DMS114 treated with DMSO at 0.1 percent for 48 hours (cell line): ENCODE results near the gene CYTH3.
"Not testable (repeated sequence)": the region's sequence is repeated elsewhere in the genome, so short reads cannot be mapped to it uniquely, and the experiment has no call there.

Experiments
- DNase-seq: peaks from one replicate; lab custom pipeline; 2025; ENCODE audit not compliant: unreplicated experiment; lab: John Stamatoyannopoulos, UW

Gene CYTH3

DNA sequence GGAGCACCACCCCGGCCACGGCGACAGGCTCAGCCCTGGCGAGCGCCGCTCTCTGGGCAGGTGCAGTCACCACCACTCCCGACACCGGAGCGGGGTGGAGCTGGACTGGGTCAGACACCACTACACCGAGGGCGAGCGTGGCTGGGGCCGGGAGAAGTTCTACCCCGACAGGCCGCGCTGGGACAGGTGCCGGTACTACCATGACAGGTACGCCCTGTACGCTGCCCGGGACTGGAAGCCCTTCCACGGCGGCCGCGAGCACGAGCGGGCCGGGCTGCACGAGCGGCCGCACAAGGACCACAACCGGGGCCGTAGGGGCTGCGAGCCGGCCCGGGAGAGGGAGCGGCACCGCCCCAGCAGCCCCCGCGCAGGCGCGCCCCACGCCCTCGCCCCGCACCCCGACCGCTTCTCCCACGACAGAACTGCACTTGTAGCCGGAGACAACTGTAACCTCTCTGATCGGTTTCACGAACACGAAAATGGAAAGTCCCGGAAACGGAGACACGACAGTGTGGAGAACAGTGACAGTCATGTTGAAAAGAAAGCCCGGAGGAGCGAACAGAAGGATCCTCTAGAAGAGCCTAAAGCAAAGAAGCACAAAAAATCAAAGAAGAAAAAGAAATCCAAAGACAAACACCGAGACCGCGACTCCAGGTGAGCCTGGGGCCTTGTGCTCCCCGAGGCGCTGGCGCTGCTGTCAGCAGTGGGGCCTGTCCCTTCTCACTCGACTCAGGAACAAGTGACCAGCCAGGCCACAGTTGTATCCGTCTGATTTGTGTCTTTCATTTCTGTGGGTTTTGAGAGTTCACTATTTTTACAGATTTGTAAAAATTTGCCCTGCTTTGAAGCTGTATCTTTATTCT is 117.7 kb downstream of the CYTH3 start:
- no peak for DNase-seq

- no peak for DNase-seq
Measured at GRCh38 chr7:6153646-6154541, 118.5 kb downstream of the CYTH3 start.

DNA sequence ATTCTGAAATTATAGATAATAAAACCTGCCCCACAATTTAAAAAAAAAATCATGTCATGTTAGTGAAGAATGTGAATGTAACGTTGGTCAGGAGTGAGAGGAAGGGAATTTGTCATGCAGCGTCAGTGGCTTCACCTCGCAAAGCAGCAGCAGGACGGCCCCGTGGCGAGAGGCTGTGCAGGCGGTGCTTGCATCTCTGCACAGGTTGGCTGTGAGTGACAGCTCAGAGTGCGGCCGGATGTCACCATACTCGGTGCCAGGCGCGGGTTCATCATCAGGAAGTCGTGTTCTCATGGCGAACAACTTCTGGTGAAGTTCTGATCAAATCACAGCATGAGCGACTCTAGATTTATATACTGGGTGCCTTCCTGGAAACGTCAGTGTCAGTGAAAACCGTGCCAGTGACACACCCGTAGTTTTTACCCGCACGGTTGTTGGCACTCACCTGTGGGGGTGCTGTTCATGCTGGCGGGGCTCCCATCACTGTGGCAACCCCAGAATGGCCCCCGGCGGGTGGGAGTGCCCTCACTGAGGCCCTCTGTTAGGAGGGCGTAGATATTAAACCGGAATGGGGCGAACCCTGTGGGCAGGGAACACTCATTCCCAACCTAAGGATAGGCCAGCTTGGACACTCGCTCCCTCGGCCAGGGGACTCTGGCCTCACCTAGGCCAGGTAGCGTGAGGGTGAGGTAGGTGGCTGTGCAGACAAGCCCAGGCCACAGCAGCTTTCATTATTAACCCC is 120.3 kb downstream of the CYTH3 start:
- no peak for DNase-seq

- not testable (repeated sequence) for DNase-seq
Measured at GRCh38 chr7:6151527-6151926, 120.9 kb downstream of the CYTH3 start.

GRCh38 chr7:6149996-6150395 is 122.4 kb downstream of the CYTH3 start:
- DNase-seq = no peak

GRCh38 chr7:6148724-6149360 is 123.6 kb downstream of the CYTH3 start:
- no peak for DNase-seq

- no peak for DNase-seq
Measured at GRCh38 chr7:6147627-6148026, 124.8 kb downstream of the CYTH3 start.

DNA sequence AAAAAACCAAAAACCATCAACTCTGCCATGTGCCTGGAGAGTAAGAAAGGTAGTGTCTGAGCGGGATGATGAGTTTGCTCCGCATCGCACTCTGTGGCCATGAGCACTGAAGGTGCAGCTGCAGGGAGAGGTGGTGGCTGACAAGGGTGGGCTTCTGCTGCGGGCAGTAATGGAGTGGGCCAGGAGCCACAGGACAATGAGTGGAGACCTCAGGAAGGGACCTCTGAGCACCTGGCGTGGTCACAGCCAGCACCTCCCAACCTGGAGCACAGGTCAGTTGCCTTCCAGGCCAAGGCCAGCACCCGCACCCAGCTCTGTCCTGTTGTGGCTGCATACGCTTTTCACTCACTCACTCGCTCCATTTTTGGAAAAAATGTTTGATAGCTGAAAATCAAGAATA is 125.8 kb downstream of the CYTH3 start:
- DNase-seq = no peak

DNA sequence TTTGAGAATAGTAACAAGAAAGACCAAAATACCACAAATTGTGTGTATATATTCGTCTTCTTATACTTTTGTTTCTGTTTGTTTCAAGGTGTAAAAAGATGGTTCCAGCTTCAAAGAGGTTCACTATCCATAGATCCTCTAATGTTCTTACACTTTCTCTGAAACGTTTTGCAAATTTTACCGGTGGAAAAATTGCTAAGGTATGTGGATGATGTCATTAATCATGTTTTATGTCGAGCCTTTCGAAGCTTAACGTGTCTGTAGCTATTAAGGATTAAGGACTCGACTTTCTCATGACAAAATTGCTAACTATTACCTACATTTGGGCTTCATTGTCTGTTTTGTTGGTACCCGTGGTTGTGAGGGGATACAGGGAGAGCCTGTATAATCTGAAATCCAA is 128.4 kb downstream of the CYTH3 start:
- DNase-seq = no peak

DNA sequence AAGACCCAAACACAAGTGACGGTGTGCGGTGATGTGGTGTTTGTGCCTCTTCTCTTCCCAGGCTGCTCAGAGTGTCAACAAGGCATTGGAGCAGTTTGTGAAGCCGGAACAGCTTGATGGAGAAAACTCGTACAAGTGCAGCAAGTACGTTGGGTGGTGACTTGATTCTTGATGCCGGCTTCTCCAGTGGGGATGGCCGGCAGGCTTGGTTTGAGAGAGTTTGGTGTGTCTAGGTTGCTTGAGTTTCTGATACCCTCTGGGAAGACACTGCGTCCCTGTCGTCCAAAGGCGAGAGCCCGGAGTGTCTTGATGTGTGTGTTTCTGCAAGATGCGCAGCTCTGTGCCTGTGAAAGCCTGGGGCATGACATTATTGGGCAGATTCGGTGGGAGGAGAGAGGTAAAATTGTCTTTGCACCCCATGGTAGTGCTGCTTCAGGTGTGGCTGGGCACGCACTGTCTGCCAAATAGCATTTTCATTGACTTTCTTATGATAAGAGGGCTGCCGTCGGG is 129.5 kb downstream of the CYTH3 start:
- no peak for DNase-seq

DNA sequence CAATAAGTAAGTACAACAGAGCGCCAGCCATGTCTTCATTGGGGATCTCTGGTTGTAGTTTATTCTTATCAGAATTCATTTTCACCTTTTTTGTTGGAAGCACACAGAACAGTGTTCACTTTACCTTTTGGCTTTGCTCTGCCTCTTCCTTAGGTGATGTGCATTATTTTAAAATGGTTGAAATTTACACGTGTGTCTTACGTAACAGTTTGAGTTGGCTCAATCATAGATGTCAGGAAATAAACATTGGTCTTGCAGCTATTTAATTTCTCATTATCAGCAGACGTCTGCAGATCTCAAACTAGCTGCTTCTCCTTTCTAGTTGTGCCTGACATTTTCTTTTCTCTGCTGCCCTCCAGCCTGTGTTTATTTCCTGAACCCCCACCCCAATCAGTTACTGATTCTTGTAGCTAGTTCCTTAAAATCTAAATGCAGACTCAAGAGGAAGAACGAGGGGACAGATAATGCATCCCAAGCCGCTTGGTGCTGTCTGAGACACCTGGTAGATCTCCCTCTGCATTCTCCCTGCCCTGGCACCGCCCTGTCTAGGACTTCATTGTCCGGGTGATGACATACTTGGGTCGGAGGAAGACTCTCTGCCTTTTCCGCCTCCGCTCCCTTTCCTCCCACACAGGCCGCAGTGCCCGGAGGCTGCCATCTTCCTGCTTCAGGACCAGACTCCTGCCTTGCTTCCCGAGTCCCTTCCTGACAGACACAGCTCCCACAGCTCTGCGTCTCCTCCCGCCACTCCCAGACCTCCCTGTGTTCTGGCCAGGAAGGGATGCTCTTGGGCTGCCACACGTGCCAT is 133.0 kb downstream of the CYTH3 start:
- no peak for DNase-seq

- no peak for DNase-seq
Measured at GRCh38 chr7:6136475-6136874, 135.9 kb downstream of the CYTH3 start.

DNA sequence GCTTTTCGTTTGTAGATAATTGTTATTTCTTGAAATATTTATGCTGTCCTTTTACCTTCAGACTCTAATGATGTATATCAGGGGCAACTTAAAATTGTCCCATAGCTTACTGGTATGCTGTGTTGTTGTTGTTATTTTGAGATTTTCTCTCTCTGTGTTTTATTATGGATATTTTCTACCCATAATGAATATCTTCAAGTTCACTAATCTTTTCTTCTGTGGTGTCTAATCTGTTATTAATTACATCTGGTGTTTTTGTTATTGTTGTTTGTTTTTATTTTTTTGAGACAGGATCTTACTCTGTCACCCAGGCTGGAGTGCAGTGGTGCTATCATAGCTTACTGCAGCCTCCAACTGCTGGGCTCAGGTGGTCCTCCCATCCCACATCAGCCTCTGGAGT is 139.2 kb downstream of the CYTH3 start:
- no peak for DNase-seq

GRCh38 chr7:6130007-6130587 is 142.3 kb downstream of the CYTH3 start:
- DNase-seq = no peak

DNA sequence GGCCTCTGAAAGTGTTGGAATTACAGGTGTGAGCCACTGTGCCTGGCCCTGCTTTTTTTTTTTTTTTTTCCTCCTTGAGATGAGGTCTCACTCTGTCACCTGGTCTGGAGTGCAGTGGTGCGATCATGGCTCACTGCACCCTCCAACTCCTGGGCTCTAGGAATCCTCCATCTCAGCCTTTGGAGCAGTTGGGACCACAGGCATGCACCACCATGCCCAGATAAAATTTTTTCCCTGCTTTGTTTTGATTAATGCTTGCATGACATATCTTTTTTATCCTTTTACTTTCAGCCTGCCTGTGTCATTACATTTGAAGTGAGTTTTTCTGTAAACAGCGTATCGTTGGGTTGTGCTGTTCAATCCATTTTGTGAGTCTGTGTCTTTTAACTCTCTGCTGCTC is 144.2 kb downstream of the CYTH3 start:
- DNase-seq = no peak

DNA sequence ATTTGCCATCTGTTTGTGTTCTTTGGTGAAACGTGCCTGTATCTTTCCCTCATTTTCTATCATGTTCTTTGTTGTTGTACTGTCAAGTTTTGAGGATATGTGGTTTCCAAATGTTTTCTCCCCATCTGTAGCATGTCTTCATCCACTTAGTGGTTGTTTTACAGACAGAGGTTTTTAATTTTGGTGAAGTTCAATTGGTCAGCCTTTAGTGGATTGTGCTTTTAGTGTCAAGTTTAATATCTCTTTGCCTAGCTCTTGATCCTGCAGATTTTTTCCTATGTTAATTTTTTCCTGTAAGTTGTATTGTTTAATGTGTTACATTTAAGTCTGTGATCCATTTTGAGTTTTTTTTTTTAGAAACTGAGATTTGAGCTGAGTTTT is 145.3 kb downstream of the CYTH3 start:
- no peak for DNase-seq

- no peak for DNase-seq
Measured at GRCh38 chr7:6123843-6124242, 148.6 kb downstream of the CYTH3 start.

- DNase-seq = no peak
Measured at GRCh38 chr7:6121141-6121540, 151.3 kb downstream of the CYTH3 start.

GRCh38 chr7:6117533-6117932 is 154.9 kb downstream of the CYTH3 start:
- DNase-seq = no peak

GRCh38 chr7:6116211-6116610 is 156.2 kb downstream of the CYTH3 start:
- no peak for DNase-seq
